ENCODE measurements around the gene MPPED2. TPM values are rescaled to one million over a fixed set of nuclear protein-coding genes. Genes with fewer than 3 reads are reported as not detected.

The MPPED2 gene
- total RNA-seq, 2 donors from 2014 or later, result 1.6 to 3.1 TPM

DNA sequence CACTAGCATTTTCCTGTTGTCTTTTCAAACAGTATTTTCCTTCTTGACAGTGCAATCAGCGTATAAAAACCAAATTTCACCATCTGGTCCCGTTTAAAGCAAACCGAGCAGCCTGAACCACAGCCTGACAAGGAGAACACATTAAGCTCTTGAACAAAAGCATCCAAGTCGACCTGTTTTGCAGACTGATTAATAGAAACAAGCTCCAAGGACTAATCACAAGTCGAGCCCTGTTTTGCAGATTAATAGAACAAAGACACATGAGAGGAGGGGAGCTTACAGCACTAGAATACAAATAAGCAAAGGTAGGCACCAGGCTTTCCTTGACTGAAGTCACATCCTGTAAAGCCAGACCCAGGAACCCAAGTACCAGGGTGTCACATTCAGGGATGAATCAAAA, 104.8 kb downstream of the MPPED2 start:
- H3K4me1 ChIP-seq, result no peaks in the 10 kb centered on the region
- 36% methylated on average over 5 of the region's 5 CpGs for WGBS, 2 donors
- no peaks in the 10 kb centered on the region for H3K9me3 ChIP-seq
- H3K36me3 ChIP-seq (replicated peaks in 1 of 2; ENCODE audit: insufficient read depth in 1 of 2, low read depth in 2 of 2), result no peaks in the 10 kb centered on the region
- no peak overlapping the region for H3K27ac ChIP-seq
- DNase-seq (no peak), ATAC-seq (no peak)
- intact Hi-C loops (cut with DNase I), result no loop called here
- no peak overlapping the region for H3K4me3 ChIP-seq
- TF ChIP-seq, protein P1, sequence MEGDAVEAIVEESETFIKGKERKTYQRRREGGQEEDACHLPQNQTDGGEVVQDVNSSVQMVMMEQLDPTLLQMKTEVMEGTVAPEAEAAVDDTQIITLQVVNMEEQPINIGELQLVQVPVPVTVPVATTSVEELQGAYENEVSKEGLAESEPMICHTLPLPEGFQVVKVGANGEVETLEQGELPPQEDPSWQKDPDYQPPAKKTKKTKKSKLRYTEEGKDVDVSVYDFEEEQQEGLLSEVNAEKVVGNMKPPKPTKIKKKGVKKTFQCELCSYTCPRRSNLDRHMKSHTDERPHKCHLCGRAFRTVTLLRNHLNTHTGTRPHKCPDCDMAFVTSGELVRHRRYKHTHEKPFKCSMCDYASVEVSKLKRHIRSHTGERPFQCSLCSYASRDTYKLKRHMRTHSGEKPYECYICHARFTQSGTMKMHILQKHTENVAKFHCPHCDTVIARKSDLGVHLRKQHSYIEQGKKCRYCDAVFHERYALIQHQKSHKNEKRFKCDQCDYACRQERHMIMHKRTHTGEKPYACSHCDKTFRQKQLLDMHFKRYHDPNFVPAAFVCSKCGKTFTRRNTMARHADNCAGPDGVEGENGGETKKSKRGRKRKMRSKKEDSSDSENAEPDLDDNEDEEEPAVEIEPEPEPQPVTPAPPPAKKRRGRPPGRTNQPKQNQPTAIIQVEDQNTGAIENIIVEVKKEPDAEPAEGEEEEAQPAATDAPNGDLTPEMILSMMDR (IDR thresholded peaks at IDR 0.05), result no peak
- TF ChIP-seq POLR2A (IDR thresholded peaks at IDR 0.05), result no peak
- H3K27me3 ChIP-seq, result no peaks in the 10 kb centered on the region

DNA sequence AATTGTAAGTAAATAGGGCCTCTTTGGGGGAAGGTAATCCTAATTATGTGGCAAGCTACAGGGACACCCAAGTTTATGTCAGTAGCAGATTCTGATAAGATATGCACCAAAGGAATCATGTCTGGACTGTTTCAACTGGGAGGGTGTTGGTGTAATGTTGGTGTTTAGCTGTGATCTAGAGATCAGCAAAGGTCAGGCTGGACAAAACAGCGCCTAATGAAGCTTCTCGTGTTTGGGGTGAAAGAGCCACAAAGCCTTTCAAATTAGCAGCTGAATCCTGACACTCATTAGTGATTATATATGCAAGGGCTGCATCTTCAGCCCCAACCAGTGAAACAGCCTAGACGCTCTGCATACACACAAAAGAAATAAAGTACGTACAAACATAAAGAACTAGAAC, 106.3 kb downstream of the MPPED2 start:
- Histone ChIP-seq H3K36me3 (replicated peaks in 1 of 2; ENCODE audit: insufficient read depth in 1 of 2, low read depth in 2 of 2) (no peaks in the 10 kb centered on the region), H3K4me3 (no peak overlapping the region), H3K9me3 (no peaks in the 10 kb centered on the region), H3K27ac (no peak overlapping the region), H3K4me1 (no peaks in the 10 kb centered on the region), H3K27me3 (no peaks in the 10 kb centered on the region)
- WGBS, 2 donors, result 79 to 80% methylated on average over 4 of the region's 4 CpGs
- intact Hi-C loops (cut with DNase I), result no loop called here
- DNase-seq (no peak), ATAC-seq (no peak)
- TF ChIP-seq POLR2A (IDR thresholded peaks at IDR 0.05), result no peak
- TF ChIP-seq, protein P1 (IDR thresholded peaks at IDR 0.05), result no peak

DNA sequence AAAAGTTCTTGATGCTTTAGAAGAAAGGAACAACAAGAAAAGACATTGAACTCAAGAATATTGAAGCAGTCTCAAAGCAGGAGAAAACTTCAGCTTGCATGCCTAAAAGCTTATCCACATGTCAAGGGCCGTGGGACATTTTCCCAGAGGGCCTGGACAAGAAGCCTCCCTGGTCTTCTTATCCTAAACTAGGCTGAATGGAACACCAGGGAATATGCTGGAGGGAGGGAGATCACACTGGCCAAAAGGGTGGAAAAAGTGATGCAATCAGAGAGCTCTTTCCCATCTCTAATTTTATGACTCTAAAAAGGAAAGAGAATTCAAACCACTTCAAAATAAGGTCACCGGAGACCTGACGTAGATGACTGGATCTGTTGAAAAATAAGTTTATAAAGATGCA, 107.2 kb downstream of the MPPED2 start:
- H3K27me3 ChIP-seq, result no peaks in the 10 kb centered on the region
- no peak for ATAC-seq
- TF ChIP-seq, protein P1 (IDR thresholded peaks at IDR 0.05), result no peak
- TF ChIP-seq POLR2A (IDR thresholded peaks at IDR 0.05), result no peak
- peak in 1 of 4 donors; percentile 3 for DNase-seq
- no peaks in the 10 kb centered on the region for H3K9me3 ChIP-seq
- WGBS, 2 donors, result 53 to 61% methylated on average over 3 of the region's 3 CpGs
- H3K36me3 ChIP-seq (replicated peaks in 1 of 2; ENCODE audit: insufficient read depth in 1 of 2, low read depth in 2 of 2), result no peaks in the 10 kb centered on the region
- intact Hi-C loops (cut with DNase I), result no loop called here
- H3K4me3 ChIP-seq, result no peak overlapping the region
- no peaks in the 10 kb centered on the region for H3K4me1 ChIP-seq
- no peak overlapping the region for H3K27ac ChIP-seq

DNA sequence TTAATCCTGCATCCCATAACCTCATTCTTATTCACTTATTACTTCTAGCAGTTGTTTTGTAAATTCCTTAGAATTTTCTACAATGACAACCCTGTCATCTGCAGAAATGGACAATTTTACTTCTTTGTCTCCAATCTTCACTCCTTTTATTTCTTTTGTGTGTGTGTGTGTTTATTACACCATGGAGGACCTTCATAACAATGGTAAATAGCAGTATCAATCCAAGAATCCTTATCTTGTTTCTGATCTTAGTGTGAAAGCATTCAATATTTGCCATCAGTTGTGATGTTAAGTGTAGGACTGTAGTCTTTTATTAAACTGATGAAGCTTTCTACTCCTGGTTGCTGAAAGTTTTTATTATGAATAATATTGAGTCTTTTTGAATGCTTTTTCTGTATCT, 109.1 kb downstream of the MPPED2 start:
- DNase-seq, result no peak
- no peak for TF ChIP-seq POLR2A (IDR thresholded peaks at IDR 0.05)
- TF ChIP-seq, protein P1 (IDR thresholded peaks at IDR 0.05), result no peak
- Histone ChIP-seq H3K27me3 (no peaks in the 10 kb centered on the region), H3K4me3 (no peak overlapping the region), H3K27ac (no peak overlapping the region), H3K9me3 (no peaks in the 10 kb centered on the region), H3K4me1 (no peaks in the 10 kb centered on the region), H3K36me3 (replicated peaks in 1 of 2; ENCODE audit: insufficient read depth in 1 of 2, low read depth in 2 of 2) (no peaks in the 10 kb centered on the region)
- ATAC-seq, result no peak
- intact Hi-C loops (cut with DNase I), result no loop called here

DNA sequence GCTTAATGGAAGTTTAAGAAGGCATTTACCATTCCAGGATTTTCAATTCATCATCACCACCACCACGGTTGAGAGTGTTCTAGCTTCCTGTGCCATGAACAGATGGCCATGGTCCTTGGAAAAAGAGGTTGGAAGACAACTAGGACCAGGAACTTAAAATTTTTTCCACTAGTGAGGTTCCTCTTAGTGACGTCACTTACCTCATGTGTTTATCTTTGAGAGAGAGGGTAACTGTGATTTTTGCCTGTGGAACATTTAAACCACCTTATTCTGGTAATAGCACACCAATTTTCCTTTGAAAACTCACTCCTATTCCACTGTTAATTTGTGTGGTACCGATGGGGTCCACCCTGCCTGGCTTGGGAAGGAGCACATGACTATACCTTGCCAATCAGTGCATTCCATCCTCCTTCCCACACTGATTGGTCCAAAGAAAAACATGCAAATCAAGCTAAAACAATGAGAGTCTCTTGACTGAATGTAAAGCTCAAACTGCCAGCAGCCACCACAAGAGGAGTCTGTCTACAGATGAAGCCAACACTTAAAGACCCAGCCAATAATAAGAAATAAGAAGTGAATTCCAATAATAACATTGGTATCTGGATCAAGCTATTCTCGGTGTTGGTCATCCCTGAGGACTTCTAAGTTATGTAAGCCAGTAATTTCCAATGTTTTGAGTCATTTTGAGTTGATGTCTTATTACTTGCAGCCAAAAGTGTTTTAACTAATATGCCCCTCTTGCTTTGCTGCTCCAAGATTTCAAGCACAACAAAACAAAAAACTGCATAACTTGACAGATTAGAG, 111.8 kb downstream of the MPPED2 start:
- intact Hi-C loops (cut with DNase I), result no loop called here
- Histone ChIP-seq H3K4me3 (no peak overlapping the region), H3K9me3 (no peaks in the 10 kb centered on the region), H3K27me3 (no peaks in the 10 kb centered on the region), H3K36me3 (replicated peaks in 1 of 2; ENCODE audit: insufficient read depth in 1 of 2, low read depth in 2 of 2) (no peaks in the 10 kb centered on the region), H3K4me1 (no peaks in the 10 kb centered on the region), H3K27ac (no peak overlapping the region)
- DNase-seq (no peak), ATAC-seq (no peak)
- TF ChIP-seq, protein P1 (IDR thresholded peaks at IDR 0.05), result no peak
- no peak for TF ChIP-seq POLR2A (IDR thresholded peaks at IDR 0.05)
- 50 to 53% methylated on average over 4 of the region's 4 CpGs for WGBS, 2 donors
